ENCODE results near the gene C4orf54.

- TF ChIP-seq ZFP3 (CRISPR knock-in tag; IDR thresholded peaks at IDR 0.05) (no peak), TCF4 (CRISPR knock-in tag; IDR thresholded peaks at IDR 0.05; ENCODE audit: borderline replicate concordance) (no peak), ZNF70 (CRISPR knock-in tag; IDR thresholded peaks at IDR 0.05) (no peak), TSHZ2 (CRISPR knock-in tag; IDR thresholded peaks at IDR 0.05) (no peak), ZC3H10 (CRISPR knock-in tag; IDR thresholded peaks at IDR 0.05) (no peak), CSRNP3 (CRISPR knock-in tag; IDR thresholded peaks at IDR 0.05) (no peak), ZFP30 (CRISPR knock-in tag; IDR thresholded peaks at IDR 0.05) (no peak), SNAI2 (CRISPR knock-in tag; IDR thresholded peaks at IDR 0.05) (no peak), ARNTL (CRISPR knock-in tag; IDR thresholded peaks at IDR 0.05; ENCODE audit: borderline replicate concordance, low read depth) (no peak), PATZ1 (CRISPR knock-in tag; IDR thresholded peaks at IDR 0.05; ENCODE audit: borderline replicate concordance) (no peak), BACH2 (CRISPR knock-in tag; IDR thresholded peaks at IDR 0.05; ENCODE audit: borderline replicate concordance) (no peak), ZNF565 (CRISPR knock-in tag; conservative IDR thresholded peaks at IDR 0.05; ENCODE audit: low read depth) (no peak)
These were observed 26.7 kb downstream of the C4orf54 start for GRCh38 chr4:99630857-99631360.

Data from SK-N-SH treated with all-trans-retinoic acid at 6 μM for 48 hours (cell line).